HCT116 (cell line): ENCODE measurements around the gene CPLX3.

Source experiments
- EGR1 ChIP-seq: IDR thresholded peaks from 2 replicates; pipeline ENCODE4 v1.6.1; 2012; ENCODE audit warnings: low read depth
- EZH2 ChIP-seq: fragments of 200-600 bp; sonication (generic); IDR thresholded peaks from 2 replicates; pipeline ENCODE4 v1.6.1; 2017; ENCODE audit warnings: antibody characterized with exemption, mixed run types
- EZH2phosphoT487 ChIP-seq: fragments of 200-600 bp; IDR thresholded peaks from 2 replicates; pipeline ENCODE4 v1.6.1; 2018; ENCODE audit warnings: antibody characterized with exemption, borderline replicate concordance
- FOSL1 ChIP-seq: IDR thresholded peaks from 2 replicates; pipeline ENCODE4 v1.6.1; 2012; ENCODE audit warnings: low read depth
- POLR2A ChIP-seq: IDR thresholded peaks from 2 replicates; pipeline ENCODE4 v1.7.0; 2011; ENCODE audit warnings: borderline replicate concordance; ENCODE audit not compliant: insufficient read depth, insufficient read length; ENCODE audit errors: extremely low read depth
- POLR2AphosphoS5 ChIP-seq: IDR thresholded peaks from 2 replicates; pipeline ENCODE4 v1.6.1; 2011; ENCODE audit warnings: mild to moderate bottlenecking, low read depth, low read length, moderate library complexity
- SIN3A ChIP-seq: IDR thresholded peaks from 2 replicates; pipeline ENCODE4 v1.6.1; 2012; ENCODE audit warnings: low read depth
- SP1 ChIP-seq: IDR thresholded peaks from 2 replicates; pipeline ENCODE4 v1.6.1; 2012; ENCODE audit warnings: low read depth
- YY1 ChIP-seq: IDR thresholded peaks from 2 replicates; pipeline ENCODE4 v1.6.1; 2011; ENCODE audit warnings: low read length, low read depth, moderate library complexity, mild to moderate bottlenecking; ENCODE audit not compliant: insufficient replicate concordance; ENCODE audit errors: extremely low read depth
- ZNF274 ChIP-seq: fragments of 200-500 bp; sonication (Bioruptor generic); IDR thresholded peaks from 2 replicates; pipeline ENCODE4 v1.6.1; 2014; ENCODE audit warnings: mild to moderate bottlenecking, low read depth, low read length, inconsistent platforms
- TF ChIP-seq, protein P1 (sequence below), 3 experiments: fragments of 200-600 bp in 1 of 3; sonication (generic) in 1 of 3; IDR thresholded peaks in 2 of 3; conservative IDR thresholded peaks in 1 of 3; 2 replicates each; pipeline ENCODE4 v1.5.1; 2012 to 2017; ENCODE audit warnings: low read depth in 2 of 3, low read length in 2 of 3, antibody characterized with exemption in 1 of 3, borderline replicate concordance in 1 of 3, control low read depth in 1 of 3, mild to moderate bottlenecking in 1 of 3, mixed read lengths in 1 of 3, mixed run types in 1 of 3, moderate library complexity in 1 of 3; ENCODE audit not compliant: insufficient read depth in 1 of 3
- TF ChIP-seq, protein P2 (sequence below): IDR thresholded peaks from 2 replicates; pipeline ENCODE4 v1.6.1; 2012
- TF ChIP-seq, protein P3 (sequence below): IDR thresholded peaks from 2 replicates; pipeline ENCODE4 v1.6.1; 2012; ENCODE audit warnings: low read depth
- TF ChIP-seq, protein P4 (sequence below): IDR thresholded peaks from 2 replicates; pipeline ENCODE4 v1.6.1; 2011; ENCODE audit warnings: mild to moderate bottlenecking, low read length, moderate library complexity; ENCODE audit not compliant: insufficient replicate concordance; ENCODE audit errors: extremely low read depth

DNA sequence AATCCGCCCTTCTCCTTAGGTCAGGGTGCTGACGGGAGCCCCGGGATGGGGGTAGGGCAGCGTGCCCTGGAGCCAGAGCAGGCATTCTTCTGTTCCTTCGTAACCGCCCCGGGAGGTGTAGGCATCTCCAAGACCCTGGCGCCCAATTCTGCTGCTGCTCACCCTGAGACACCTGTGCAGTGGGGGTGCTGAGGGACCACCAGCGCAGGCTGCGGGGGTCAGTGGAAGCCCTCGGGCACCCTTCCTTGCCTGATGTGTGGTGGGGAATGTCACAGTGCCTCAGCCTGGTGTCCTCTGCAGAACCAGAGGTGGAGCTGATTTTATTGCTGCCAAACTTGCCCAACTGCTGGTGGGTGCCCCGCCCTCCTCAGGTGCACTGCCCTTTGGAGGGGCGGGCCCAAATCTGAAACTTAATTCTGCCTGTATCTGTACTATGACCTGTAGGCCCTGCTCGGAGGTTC is 37.2 kb upstream of the CPLX3 start:
- TF ChIP-seq, protein P1, sequence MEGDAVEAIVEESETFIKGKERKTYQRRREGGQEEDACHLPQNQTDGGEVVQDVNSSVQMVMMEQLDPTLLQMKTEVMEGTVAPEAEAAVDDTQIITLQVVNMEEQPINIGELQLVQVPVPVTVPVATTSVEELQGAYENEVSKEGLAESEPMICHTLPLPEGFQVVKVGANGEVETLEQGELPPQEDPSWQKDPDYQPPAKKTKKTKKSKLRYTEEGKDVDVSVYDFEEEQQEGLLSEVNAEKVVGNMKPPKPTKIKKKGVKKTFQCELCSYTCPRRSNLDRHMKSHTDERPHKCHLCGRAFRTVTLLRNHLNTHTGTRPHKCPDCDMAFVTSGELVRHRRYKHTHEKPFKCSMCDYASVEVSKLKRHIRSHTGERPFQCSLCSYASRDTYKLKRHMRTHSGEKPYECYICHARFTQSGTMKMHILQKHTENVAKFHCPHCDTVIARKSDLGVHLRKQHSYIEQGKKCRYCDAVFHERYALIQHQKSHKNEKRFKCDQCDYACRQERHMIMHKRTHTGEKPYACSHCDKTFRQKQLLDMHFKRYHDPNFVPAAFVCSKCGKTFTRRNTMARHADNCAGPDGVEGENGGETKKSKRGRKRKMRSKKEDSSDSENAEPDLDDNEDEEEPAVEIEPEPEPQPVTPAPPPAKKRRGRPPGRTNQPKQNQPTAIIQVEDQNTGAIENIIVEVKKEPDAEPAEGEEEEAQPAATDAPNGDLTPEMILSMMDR (IDR thresholded peaks at IDR 0.05 in 2 of 3, conservative IDR thresholded peaks at IDR 0.05 in 1 of 3; ENCODE audit: borderline replicate concordance in 1 of 3, insufficient read depth in 1 of 3, low read depth in 2 of 3, low read length in 2 of 3) = no peak
- TF ChIP-seq POLR2AphosphoS5 (no peak), EZH2 (no peak), POLR2A (no peak), SP1 (no peak), SIN3A (no peak), EZH2phosphoT487 (no peak), FOSL1 (no peak), EGR1 (no peak), YY1 (no peak), ZNF274 (no peak)
- TF ChIP-seq, protein P2, sequence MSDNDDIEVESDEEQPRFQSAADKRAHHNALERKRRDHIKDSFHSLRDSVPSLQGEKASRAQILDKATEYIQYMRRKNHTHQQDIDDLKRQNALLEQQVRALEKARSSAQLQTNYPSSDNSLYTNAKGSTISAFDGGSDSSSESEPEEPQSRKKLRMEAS = no peak
- TF ChIP-seq, protein P3, sequence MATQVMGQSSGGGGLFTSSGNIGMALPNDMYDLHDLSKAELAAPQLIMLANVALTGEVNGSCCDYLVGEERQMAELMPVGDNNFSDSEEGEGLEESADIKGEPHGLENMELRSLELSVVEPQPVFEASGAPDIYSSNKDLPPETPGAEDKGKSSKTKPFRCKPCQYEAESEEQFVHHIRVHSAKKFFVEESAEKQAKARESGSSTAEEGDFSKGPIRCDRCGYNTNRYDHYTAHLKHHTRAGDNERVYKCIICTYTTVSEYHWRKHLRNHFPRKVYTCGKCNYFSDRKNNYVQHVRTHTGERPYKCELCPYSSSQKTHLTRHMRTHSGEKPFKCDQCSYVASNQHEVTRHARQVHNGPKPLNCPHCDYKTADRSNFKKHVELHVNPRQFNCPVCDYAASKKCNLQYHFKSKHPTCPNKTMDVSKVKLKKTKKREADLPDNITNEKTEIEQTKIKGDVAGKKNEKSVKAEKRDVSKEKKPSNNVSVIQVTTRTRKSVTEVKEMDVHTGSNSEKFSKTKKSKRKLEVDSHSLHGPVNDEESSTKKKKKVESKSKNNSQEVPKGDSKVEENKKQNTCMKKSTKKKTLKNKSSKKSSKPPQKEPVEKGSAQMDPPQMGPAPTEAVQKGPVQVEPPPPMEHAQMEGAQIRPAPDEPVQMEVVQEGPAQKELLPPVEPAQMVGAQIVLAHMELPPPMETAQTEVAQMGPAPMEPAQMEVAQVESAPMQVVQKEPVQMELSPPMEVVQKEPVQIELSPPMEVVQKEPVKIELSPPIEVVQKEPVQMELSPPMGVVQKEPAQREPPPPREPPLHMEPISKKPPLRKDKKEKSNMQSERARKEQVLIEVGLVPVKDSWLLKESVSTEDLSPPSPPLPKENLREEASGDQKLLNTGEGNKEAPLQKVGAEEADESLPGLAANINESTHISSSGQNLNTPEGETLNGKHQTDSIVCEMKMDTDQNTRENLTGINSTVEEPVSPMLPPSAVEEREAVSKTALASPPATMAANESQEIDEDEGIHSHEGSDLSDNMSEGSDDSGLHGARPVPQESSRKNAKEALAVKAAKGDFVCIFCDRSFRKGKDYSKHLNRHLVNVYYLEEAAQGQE = no peak
- TF ChIP-seq, protein P4, sequence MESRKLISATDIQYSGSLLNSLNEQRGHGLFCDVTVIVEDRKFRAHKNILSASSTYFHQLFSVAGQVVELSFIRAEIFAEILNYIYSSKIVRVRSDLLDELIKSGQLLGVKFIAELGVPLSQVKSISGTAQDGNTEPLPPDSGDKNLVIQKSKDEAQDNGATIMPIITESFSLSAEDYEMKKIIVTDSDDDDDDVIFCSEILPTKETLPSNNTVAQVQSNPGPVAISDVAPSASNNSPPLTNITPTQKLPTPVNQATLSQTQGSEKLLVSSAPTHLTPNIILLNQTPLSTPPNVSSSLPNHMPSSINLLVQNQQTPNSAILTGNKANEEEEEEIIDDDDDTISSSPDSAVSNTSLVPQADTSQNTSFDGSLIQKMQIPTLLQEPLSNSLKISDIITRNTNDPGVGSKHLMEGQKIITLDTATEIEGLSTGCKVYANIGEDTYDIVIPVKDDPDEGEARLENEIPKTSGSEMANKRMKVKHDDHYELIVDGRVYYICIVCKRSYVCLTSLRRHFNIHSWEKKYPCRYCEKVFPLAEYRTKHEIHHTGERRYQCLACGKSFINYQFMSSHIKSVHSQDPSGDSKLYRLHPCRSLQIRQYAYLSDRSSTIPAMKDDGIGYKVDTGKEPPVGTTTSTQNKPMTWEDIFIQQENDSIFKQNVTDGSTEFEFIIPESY = no peak
